Measurements from ENCODE around the gene CTNND2.

Gene CTNND2

DNA sequence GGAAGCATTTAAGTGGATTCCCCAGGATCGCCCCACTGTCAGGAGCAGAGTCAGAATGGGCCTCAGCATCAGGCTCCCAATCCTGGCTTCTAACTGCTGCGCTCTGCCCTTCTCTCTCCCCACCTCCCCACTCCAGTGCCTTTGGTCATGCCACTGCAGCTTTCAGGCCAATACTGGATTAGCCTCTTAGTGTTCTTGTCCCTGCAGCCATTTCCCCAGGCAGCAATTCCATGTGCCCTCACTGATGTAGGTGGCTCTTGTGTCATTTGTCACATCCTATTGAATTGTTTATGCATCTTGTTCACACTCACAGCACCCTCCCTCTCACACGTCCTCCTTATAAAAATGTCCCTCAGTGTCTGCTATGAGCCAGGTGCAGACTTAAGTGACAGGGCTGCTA is 599.0 kb downstream of the CTNND2 start:
- DNase-seq: no peak

GRCh38 chr5:11304641-11305040 is 599.6 kb downstream of the CTNND2 start:
- DNase-seq: no peak

DNA sequence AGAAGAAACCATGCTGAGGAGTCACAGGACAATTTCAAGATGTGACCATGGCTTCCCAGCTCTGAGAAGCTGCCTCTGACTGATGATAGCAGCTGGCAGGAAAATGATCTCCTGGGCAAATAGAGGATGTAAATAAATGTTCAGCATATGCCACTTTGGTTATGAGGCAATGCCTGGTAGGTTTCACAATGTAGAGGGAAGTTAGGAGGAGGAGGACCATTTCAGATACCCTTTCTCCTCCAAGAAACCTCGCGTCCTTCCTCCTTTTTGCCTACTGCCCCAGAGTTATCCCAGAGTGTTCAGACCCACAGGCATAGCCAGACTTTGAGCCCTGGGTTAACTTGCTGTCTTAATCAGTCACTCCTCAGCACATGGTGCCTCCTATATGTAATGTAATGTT is 601.6 kb downstream of the CTNND2 start:
- DNase-seq: no peak

DNA sequence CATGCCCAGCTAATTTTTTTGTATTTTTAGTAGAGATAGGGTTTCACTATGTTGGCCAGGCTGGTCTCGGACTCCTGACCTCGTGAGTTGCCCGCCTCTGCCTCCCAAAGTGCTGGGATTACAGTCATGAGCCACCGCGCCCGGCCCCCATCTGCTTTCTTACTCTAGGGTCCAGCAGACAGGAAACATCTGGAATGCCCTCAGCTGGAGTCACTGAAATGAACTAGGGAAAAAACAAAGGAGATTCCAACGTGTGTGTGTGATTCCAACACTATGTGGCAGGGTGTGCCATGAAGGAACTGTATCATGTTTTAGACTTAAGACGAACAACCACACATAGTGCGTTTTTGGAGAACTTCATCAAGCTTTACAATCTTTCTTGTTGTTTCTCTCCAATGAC is 603.1 kb downstream of the CTNND2 start:
- DNase-seq: no peak

DNA sequence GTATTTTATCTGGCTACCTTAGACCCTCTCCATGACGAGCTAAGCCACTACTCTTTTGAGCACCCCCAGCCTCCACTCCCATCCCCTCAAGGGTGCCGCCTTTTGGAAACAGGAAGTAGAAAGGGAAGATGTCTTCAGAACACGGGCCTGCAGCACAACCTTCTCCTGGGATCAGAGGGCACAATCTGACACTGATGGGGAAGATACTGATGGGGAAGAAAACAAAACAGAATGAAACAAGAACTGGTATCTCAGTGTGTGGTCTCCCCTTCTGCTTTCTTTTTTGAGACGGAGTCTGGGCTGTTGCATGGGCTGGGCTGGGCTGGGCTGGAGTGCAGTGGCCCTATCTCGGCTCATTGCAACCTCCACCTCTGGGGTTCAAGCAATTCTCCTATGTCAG is 603.5 kb downstream of the CTNND2 start:
- DNase-seq: no peak

- no peak for DNase-seq
Observed at GRCh38 chr5:11298877-11299276, 605.4 kb downstream of the CTNND2 start.

DNA sequence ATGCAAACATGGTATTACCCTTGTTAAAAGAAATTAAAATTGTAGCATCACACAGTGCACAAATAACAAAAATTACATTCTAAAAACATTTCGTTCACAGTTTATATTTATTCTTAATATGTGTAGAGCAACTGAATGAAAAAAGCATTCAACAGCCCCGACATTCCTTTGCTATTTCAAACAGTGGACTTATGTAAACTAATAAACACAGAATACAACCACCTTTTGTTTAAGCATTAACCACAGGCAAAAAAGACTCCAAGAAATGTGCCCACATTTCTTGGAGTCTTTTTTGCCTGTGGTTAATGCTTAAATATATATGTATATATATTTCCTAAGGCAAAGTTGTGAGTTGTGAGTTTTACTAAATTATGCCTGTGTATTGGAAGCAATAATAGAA is 610.7 kb downstream of the CTNND2 start:
- DNase-seq: no peak

DNA sequence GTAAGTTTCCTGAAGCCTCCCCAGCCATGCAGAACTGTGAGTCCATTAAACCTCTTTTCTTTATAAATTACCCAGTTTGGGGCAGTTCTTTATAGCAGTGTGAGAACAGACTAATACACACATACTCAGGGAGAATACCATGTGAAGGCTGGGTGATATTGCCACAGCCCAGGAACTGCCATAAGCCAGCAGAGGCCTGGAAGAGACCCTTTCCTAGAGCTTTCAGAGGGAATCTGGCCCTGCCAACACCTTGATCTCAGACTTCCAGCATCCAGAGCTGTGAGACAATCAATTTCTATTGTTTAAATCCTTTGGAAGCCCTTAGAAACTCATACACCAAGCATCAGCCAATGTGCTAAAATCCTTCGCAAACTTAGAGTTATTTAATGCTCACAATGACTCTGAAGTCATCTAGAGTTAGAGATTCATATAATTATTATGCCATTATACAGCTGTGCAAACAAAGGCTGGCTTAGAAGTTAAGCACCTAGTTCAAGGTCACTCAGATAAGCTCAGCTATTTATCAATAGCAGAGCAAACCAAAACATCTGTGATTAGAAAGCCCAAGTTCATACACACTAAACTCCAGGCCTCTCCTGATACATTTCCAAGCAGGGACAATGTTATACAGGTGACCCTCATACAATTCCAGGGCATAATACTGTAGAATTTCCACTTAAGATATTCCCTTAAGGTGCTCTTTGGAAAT is 611.4 kb downstream of the CTNND2 start:
- DNase-seq: no peak

DNA sequence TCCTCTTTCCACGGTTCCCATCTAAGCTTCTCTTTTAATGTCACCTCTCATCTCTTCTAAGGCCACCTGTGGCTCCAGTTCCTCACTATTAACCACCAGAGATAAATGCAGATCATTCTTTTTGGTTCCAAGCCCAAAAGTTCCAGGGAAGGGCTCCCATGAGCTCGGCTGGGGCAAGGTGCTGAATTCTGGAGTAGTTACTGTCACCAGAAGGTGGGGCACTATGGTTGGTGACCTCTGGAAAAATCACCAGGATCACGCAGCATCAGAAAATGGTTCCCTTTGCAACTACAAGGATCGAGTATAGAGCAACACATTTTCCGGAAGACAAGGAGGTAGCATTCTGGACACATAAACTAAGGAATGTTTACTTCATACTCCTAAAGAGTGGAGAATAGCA is 614.5 kb downstream of the CTNND2 start:
- no peak for DNase-seq

- DNase-seq: no peak
Observed at GRCh38 chr5:11289208-11289607, 615.0 kb downstream of the CTNND2 start.

- DNase-seq: no peak
Observed at GRCh38 chr5:11281842-11282241, 622.4 kb downstream of the CTNND2 start.

DNA sequence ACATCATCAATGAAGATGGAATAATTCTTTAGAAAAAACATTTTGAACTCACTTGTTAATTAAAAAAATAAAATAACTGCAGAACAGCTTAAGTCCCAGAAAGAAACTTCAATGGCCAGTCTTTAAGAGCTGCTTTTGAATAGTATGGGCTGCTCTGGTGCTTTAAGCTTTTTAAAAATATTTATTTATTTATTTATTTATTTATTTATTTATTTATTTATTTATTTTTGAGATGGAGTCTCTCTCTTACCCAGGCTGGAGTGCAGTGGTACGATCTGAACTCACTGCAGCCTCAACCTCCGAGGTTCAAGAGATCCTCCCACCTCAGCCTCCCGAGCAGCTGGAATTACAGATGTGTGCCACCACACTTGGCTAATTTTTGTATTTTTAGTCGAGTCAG is 626.9 kb downstream of the CTNND2 start:
- no peak for DNase-seq

- no peak for DNase-seq
Observed at GRCh38 chr5:11273180-11273903, 630.9 kb downstream of the CTNND2 start.

GRCh38 chr5:11269515-11269914 is 634.7 kb downstream of the CTNND2 start:
- no peak for DNase-seq

GRCh38 chr5:11268891-11269290 is 635.4 kb downstream of the CTNND2 start:
- DNase-seq: no peak

- no peak for DNase-seq
Observed at GRCh38 chr5:11266331-11266730, 637.9 kb downstream of the CTNND2 start.

DNA sequence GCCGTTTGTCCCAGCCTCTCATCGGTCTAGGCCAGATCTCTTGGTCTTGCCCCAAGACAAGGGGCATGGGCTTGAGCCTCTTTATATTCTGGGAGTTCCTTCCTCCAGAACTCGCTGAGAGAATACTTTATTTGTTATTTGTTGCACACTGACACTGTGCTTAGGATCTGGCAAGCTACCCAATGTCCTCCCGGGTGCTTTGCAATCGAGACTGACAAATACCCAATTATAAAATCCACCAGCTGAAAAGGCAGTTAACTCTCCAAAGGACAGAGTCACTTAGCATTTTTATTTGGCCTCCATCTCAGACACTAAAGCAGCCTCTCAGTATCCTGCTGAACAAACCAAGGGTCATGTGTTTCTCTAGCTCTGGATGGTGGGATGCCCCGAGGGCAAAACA is 643.0 kb downstream of the CTNND2 start:
- no peak for DNase-seq

- DNase-seq: no peak
Observed at GRCh38 chr5:11258001-11258400, 646.2 kb downstream of the CTNND2 start.

- no peak for DNase-seq
Observed at GRCh38 chr5:11252523-11252922, 651.7 kb downstream of the CTNND2 start.

DNA sequence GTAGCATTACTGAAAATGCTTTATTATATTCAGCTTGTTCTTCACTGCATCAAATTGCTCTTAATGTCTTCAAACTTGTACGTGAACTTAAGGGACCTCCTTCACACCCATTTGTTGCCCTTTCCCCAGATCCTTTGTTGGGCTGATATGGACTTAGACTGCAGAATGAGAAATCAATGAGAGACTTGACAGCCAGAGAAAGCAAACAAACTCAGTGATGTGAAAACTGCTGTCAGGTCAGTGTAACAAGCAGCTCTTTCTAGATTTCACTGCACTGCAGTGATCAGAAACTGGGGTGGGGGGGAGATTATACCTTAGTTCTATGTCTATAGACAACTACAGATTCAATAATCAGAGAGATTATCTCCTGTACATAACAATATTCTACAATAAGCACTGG is 652.2 kb downstream of the CTNND2 start:
- no peak for DNase-seq

DNA sequence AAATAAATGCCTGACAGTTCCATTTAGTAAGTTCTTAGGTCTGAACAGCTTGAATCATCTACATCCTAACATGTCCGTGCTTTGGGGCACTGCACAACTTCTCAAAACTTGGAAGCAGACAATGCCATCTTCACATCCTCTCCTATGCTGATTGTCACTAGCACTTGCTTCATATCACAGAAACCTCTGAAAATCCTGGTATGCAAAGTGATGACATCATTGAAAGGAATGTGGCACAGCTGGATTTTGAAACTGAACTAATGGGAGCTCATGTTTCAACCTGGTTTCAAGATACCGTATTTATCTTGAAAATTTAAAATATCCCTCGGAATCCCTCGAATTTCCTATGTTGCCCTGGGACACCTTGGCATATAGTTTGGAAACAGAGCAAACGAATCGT is 653.0 kb downstream of the CTNND2 start:
- DNase-seq: no peak

DNA sequence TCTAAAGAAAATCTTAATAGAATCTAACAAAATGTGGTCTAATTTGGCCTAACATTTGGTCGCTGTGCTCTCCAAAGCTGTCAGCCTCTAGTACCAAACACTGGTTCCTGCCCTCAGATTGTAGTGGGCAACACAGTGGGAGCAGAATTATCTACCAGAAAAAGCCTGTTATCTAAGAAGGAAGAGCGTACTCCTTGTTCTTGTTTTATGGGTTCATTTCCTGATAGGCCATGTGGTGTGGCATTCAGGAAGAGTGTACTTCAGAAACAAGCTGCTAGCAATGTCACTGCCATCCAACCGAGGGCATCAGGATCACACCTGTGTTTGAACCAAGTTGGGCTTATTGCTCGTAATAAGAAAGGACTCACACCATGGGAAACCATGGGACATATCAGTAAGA is 655.3 kb downstream of the CTNND2 start:
- DNase-seq: no peak

- DNase-seq: no peak
Observed at GRCh38 chr5:11247224-11247623, 657.0 kb downstream of the CTNND2 start.

DNA sequence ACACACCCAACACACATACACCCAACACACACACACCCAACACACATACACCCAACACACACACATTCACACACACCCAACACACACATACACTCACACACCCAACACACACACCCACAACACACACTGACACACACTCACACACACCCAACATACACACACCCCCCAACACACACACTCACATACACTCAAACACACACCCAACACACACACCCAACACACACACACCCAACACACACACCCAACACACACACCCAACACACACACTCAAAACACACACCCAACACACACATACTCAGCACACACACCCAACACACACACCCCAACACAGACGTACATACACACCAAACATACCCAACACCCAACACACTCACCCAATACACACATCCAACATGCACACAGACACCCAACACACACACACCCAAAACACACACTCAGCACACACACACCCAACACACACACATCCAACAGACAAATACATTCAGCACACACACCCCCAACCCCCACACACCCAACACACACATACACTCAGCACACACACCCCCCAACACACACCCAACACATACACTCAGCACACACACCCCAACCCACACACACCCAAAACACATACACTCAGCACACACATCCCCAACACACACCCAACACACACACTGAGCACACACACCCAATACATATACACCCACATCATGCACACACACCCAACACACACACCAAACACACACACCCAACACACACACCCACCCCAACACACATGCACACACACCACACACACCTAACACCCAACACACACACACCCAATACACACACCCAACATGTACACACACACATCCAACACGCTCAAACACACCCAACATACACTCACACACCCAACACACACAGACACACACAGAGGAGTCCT is 663.7 kb downstream of the CTNND2 start:
- no peak for DNase-seq

Measured in T-helper 1 cell (primary cell).